Retinal pigment epithelial cell (primary cell): ENCODE results near the gene BRAF.
"Not testable (repeated sequence)": the region's sequence is repeated elsewhere in the genome, so short reads cannot be mapped to it uniquely, and the experiment has no call there.

ENCODE experiments used
- DNase-seq: peaks from one replicate; pipeline ENCODE4 v3.0.0-alpha.2; 2010; ENCODE audit warnings: low read depth
- H3K4me3 ChIP-seq: 2 replicates; pipeline ENCODE4 v1.5.1; 2011; ENCODE audit warnings: mild to moderate bottlenecking, low read length, control low read depth, moderate library complexity
- TF ChIP-seq, protein P1 (sequence below): conservative IDR thresholded peaks from 2 replicates; pipeline ENCODE4 v1.5.1; 2011; ENCODE audit warnings: low read depth, low read length, control low read depth, inconsistent platforms

BRAF gene

DNA sequence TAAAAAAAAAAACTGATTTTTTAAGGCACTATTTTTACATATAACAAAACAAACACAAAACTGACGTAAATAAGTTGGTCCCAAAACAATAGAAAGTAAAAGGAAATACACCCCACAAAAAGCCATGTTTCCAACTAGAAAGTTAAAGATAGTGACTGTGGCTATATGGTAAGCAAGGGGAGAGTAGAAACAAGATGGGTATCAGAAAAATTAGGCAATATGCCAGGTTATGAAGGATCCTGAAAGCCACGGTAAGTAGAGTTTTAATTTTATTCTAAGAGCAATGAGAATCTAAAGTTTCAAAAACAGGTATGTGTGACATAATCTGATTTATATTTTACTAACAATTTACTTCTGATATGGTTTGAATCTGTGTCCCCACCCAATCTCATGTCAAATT, 61.5 kb downstream of the BRAF start:
- H3K4me3 ChIP-seq, result no peak overlapping the region
- TF ChIP-seq, protein P1, sequence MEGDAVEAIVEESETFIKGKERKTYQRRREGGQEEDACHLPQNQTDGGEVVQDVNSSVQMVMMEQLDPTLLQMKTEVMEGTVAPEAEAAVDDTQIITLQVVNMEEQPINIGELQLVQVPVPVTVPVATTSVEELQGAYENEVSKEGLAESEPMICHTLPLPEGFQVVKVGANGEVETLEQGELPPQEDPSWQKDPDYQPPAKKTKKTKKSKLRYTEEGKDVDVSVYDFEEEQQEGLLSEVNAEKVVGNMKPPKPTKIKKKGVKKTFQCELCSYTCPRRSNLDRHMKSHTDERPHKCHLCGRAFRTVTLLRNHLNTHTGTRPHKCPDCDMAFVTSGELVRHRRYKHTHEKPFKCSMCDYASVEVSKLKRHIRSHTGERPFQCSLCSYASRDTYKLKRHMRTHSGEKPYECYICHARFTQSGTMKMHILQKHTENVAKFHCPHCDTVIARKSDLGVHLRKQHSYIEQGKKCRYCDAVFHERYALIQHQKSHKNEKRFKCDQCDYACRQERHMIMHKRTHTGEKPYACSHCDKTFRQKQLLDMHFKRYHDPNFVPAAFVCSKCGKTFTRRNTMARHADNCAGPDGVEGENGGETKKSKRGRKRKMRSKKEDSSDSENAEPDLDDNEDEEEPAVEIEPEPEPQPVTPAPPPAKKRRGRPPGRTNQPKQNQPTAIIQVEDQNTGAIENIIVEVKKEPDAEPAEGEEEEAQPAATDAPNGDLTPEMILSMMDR, result no peak
- no peak for DNase-seq

DNA sequence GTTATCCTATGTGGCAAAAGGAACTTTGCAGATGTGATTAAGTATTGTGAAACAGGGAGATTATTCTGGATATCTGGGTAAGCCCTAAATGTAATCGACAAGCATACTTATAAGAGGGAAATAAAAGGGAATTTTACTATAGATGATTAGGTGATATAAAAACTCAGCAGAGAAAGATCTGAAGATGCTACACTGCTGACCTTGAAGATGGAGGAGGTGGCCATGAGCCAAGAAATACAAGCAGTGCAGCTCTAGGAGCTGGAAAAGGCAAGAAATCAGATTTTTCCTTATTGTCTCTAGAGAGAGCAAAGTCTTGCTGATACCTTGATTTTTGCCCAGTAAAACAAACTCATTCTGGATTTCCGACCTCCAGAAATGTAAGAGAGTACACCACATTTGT, 67.7 kb downstream of the BRAF start:
- DNase-seq, result no peak
- no peak overlapping the region for H3K4me3 ChIP-seq
- TF ChIP-seq, protein P1, result no peak

DNA sequence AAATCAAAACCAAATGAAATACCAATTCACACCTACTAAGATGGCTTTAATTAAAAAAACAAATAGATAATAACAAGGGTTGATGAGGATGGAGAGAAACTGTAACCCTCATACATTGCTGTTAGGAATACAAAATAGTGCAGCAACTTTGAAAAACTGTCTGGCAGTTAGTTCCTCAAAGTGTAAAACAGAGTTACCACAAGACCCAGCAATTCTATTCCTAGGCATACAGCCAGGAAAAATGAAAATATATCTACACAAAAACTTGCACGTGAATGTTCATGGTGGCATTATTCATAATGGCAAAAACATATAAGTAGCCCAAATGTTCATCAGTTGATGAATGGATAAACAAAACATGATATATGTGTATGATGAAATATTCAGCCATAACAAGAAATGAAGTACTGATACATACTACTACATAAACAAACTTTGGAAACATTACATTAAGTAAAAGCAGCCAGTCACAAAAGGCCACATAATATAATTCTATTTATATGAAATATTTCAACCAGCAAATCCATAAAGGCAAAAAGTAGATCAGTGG, 83.5 kb downstream of the BRAF start:
- H3K4me3 ChIP-seq, result no peak overlapping the region
- DNase-seq, result no peak
- TF ChIP-seq, protein P1, result no peak

DNA sequence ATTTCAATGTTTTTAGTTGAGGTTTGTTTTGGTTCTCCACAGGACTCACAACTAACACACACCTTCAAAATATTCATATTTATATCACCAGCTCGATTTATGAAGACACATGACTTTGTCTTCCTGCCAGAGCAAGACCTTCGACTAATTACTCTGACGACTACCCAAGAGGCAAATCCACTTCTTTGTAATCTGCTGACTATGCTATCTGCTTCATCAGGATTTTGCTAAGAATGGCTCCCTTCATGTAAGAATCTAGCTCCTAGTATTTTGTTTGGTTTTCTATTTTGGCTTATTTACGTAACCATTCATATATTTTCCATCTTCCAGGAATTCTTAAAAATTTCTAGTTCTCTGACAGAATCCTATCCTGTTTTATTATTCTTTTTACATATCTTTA, 93.0 kb downstream of the BRAF start:
- TF ChIP-seq, protein P1, result no peak
- H3K4me3 ChIP-seq, result no peak overlapping the region
- DNase-seq, result peak; percentile 3

DNA sequence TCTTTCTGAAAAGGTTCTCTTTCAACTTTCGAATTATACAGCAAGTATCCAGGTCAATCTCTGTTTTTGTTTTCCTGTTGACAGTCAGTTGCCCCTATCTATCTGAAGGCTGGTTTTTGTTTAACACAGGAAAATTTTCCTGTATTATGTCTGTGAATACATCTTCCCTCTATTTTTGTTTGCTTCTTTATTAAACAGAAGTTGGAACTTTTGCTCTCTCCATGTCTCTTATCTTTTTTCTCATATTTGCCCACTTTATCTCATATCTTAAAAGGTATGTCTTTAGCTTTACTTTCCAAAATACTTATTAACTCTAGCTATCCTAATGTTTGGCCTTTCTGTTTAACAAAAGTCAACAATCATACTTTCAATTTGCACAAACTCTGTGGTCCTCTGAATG, 95.0 kb downstream of the BRAF start:
- no peak overlapping the region for H3K4me3 ChIP-seq
- no peak for DNase-seq
- TF ChIP-seq, protein P1, result no peak

DNA sequence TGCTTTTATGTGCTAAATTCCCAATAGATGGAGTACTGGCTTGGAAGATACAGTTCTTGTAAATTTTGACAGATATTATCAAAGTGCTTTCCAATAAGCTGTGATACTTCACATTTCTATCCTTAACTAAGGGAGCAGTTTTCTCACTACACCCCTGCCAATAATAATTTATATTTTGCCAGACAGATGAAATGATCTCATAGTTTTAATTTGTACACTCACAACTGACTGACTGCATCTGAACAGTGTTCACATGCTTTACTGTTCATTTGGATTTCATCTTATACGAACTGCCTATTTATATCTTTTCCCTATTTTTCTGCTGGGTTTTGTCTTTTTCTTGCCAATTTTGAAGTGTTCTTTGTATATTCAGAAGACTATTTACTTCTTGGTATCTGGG, 96.0 kb downstream of the BRAF start:
- no peak for DNase-seq
- TF ChIP-seq, protein P1, result no peak
- no peak overlapping the region for H3K4me3 ChIP-seq

DNA sequence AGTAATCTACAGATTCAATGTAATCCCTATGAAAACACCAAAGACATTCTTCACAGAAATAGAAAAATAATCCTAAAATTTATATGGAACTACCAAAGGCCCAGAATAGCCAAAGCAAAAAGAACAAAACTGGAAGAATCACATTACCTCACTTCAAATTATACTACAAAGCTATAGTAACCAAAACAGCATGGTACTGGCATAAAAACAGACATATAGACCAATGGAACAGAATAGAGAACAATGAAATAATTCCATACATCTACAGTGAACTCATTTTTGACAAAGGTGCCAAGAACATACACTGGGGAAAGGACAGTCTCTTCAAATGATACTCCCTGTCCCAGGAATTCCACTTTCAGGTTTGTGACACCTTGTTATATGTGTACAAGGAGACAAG, 107.3 kb downstream of the BRAF start:
- not testable (repeated sequence) for H3K4me3 ChIP-seq, DNase-seq
